Parathyroid adenoma (tissue), 2 donors: ENCODE measurements around the gene SUN1.
"Not testable (repeated sequence)": the region's sequence is repeated elsewhere in the genome, so short reads cannot be mapped to it uniquely, and the experiment has no call there.

Source experiments
- H2AFZ ChIP-seq: fragments of 300-600 bp; sonication (generic); one replicate; pipeline ENCODE4 v1.7.0; 2017; ENCODE audit warnings: antibody characterized with exemption, mild to moderate bottlenecking
- H3K27ac ChIP-seq: fragments of 300-600 bp; sonication (generic); one replicate; pipeline ENCODE4 v1.7.0; 2017
- H3K27me3 ChIP-seq: fragments of 300-600 bp; sonication (generic); one replicate; pipeline ENCODE4 v1.7.0; 2017; ENCODE audit warnings: low read length; ENCODE audit not compliant: control insufficient read depth, insufficient read depth
- H3K36me3 ChIP-seq: fragments of 300-600 bp; sonication (generic); one replicate; pipeline ENCODE4 v1.7.0; 2017; ENCODE audit warnings: low read length; ENCODE audit not compliant: control insufficient read depth, insufficient read depth
- H3K4me1 ChIP-seq: fragments of 300-600 bp; sonication (generic); one replicate; pipeline ENCODE4 v1.7.0; 2017; ENCODE audit warnings: control low read depth
- H3K4me2 ChIP-seq: fragments of 300-600 bp; sonication (generic); one replicate; pipeline ENCODE4 v1.7.0; 2017; ENCODE audit warnings: low read length
- H3K4me3 ChIP-seq: fragments of 300-600 bp; sonication (generic); one replicate; pipeline ENCODE4 v1.7.0; 2017; ENCODE audit warnings: low read depth, low read length
- H3K79me2 ChIP-seq: fragments of 300-600 bp; sonication (generic); one replicate; pipeline ENCODE4 v1.7.0; 2017; ENCODE audit warnings: control low read depth
- H3K9ac ChIP-seq: fragments of 300-600 bp; sonication (generic); one replicate; pipeline ENCODE4 v1.7.0; 2017; ENCODE audit warnings: mild to moderate bottlenecking
- H3K9me3 ChIP-seq: fragments of 300-600 bp; sonication (generic); one replicate; pipeline ENCODE4 v1.7.0; 2017; ENCODE audit warnings: low read length; ENCODE audit not compliant: control insufficient read depth
- TF ChIP-seq, protein P1 (sequence below): fragments of 300-600 bp; sonication (generic); IDR thresholded peaks from one replicate; pipeline ENCODE4 v1.7.0; 2017; ENCODE audit warnings: antibody characterized with exemption, mild to moderate bottlenecking
- donor health status: primary hyperparathyroidism.

SUN1 gene

DNA sequence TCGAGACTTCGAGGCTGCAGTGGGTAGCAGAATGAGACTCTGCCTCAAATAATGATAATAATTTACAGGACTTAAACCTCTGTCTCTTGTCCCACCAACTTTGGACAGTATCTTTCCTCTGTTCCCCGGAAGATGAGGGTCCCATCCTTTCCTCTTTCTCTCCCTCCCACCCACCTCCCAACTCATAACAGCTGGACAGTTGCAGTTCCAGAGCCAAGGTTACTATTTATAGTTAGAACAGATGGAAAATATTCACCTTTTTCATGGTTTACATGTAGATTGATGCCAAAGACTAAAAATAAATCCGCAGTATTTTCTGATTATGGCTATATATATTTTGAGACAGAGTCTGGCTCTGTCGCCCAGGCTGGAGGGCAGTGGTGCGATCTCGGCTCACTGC lies 31.6 kb upstream of the SUN1 start:
- no peak overlapping the region for H3K9ac ChIP-seq
- no peak overlapping the region for H2AFZ ChIP-seq
- no peaks in the 10 kb centered on the region for H3K27me3 ChIP-seq
- no peak overlapping the region for H3K4me3 ChIP-seq
- TF ChIP-seq, protein P1, sequence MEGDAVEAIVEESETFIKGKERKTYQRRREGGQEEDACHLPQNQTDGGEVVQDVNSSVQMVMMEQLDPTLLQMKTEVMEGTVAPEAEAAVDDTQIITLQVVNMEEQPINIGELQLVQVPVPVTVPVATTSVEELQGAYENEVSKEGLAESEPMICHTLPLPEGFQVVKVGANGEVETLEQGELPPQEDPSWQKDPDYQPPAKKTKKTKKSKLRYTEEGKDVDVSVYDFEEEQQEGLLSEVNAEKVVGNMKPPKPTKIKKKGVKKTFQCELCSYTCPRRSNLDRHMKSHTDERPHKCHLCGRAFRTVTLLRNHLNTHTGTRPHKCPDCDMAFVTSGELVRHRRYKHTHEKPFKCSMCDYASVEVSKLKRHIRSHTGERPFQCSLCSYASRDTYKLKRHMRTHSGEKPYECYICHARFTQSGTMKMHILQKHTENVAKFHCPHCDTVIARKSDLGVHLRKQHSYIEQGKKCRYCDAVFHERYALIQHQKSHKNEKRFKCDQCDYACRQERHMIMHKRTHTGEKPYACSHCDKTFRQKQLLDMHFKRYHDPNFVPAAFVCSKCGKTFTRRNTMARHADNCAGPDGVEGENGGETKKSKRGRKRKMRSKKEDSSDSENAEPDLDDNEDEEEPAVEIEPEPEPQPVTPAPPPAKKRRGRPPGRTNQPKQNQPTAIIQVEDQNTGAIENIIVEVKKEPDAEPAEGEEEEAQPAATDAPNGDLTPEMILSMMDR, result no peak
- no peak overlapping the region for H3K27ac ChIP-seq
- no peaks in the 10 kb centered on the region for H3K79me2 ChIP-seq
- H3K36me3 ChIP-seq, result no peaks in the 10 kb centered on the region
- no peaks in the 10 kb centered on the region for H3K4me1 ChIP-seq
- H3K4me2 ChIP-seq, result no peak overlapping the region
- no peaks in the 10 kb centered on the region for H3K9me3 ChIP-seq

DNA sequence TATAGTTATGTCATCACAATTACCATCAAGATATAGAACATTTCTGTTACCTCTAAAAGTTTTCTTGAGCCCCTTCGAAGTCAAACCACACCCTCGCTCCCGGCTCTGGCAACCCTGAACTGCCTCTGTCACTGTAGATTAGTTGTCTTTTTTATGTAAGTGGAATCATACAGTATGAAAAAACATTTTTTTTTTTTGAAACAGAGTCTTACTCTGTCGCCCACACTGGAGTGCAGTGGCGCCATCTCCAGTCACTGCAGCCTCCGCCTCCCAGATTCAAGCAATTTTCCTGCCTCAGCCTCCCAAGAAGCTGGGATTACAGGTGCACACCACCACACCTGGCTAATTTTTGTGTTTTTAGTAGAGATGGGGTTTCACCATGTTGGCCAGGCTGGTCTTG lies 30.9 kb upstream of the SUN1 start:
- H3K79me2 ChIP-seq, H3K27me3 ChIP-seq: not testable (repeated sequence)

DNA sequence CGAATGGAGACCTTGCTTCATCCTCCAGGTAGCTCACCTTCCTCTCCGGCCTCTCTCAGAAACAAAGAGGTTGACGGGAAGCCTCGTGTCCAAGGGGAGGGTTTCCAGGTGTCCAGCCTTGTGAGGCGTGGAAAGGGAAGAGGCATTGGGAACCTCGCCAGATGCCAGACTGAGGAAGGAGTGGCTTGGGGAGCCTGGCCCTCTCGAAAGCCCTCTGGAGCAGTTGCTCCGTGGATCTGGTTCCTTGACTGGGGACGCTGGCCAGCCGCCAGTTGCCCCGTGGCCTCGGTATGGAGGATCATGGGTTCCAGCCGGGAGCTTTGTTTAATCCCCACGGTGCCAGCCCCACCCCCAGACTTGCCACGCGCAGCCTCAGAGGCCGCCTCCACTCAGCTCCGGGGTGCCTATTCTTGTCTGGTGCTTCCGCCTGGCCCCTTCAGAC lies 30.3 kb upstream of the SUN1 start:
- TF ChIP-seq, protein P1, result no peak
- Histone ChIP-seq H3K27ac (no peak overlapping the region), H2AFZ (peak overlapping the region; percentile 35), H3K9me3 (no peaks in the 10 kb centered on the region), H3K36me3 (no peaks in the 10 kb centered on the region), H3K9ac (no peak overlapping the region), H3K79me2 (no peaks in the 10 kb centered on the region), H3K4me2 (no peak overlapping the region), H3K4me3 (no peak overlapping the region), H3K27me3 (no peaks in the 10 kb centered on the region), H3K4me1 (no peaks in the 10 kb centered on the region)

More for the DNA sequence above, 30.9 kb upstream of the SUN1 start:
- H3K27ac ChIP-seq, H3K4me2 ChIP-seq, H2AFZ ChIP-seq, H3K36me3 ChIP-seq, H3K4me1 ChIP-seq, H3K9me3 ChIP-seq, H3K4me3 ChIP-seq, H3K9ac ChIP-seq: not testable (repeated sequence)

DNA sequence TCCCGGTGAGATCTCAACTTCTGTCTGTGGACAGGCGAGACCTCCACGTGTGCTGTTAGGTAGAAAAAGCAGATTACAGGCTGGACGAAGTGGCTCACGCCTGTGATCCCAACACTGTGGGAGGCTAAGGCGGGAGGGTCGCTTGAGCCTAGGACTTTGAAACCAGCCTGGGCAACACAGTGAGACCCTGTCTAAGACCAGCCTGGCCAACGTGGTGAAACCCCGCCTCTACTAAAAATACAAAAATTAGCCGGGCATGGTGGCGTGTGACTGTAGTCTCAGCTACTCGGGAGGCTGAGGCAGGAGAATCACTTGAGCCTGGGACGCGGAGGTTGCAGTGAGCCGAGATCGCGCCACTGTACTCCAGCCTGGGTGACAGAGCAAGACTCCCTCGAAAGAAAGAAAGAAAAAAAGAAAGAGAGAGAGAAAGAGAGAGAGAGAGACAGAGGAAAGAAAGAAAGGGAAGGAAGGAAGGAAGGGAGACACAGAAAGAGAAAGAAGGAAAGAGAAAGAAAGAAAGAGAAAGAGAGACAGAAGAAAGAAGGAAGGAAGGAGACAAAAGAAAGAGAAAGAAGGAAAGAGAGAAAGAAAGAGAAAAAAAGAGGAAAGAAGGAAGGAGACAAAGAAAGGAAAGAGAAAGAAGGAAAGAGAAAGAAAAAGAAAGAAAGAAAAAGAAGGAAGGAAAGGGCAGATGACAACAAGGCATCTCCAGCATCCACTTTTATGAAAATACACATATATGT lies 29.6 kb upstream of the SUN1 start:
- TF ChIP-seq, protein P1, result no peak
- no peaks in the 10 kb centered on the region for H3K27me3 ChIP-seq
- no peak overlapping the region for H3K4me3 ChIP-seq
- H3K79me2 ChIP-seq, result no peaks in the 10 kb centered on the region
- no peaks in the 10 kb centered on the region for H3K4me1 ChIP-seq
- H3K9me3 ChIP-seq, result no peaks in the 10 kb centered on the region
- peak overlapping the region; percentile 31 for H3K4me2 ChIP-seq
- no peak overlapping the region for H3K27ac ChIP-seq
- H2AFZ ChIP-seq, result no peak overlapping the region
- no peak overlapping the region for H3K9ac ChIP-seq
- no peaks in the 10 kb centered on the region for H3K36me3 ChIP-seq

DNA sequence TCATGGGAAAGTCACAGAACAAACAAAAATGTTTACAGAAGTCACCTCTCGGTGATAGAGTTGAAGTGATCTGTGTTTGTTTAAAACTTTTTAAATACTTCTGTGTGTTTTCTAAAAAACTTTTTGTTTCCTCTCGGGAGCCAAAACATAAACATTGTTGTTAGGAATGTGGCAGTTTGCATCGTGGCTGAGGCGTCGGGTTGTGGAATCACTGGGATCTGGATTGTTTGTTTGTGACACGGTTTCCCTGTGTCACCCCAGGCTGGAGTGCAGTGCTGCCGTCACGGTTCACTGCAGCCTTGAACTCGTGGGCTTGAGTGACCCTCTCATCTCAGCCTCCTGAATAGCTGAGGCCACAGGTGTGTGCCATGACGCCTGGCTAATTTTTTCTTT lies 29.0 kb upstream of the SUN1 start:
- Histone ChIP-seq H3K9ac (no peak overlapping the region), H3K36me3 (no peaks in the 10 kb centered on the region), H3K4me3 (no peak overlapping the region), H3K4me1 (no peaks in the 10 kb centered on the region), H2AFZ (no peak overlapping the region), H3K4me2 (peak overlapping the region; percentile 31), H3K79me2 (no peaks in the 10 kb centered on the region), H3K27ac (no peak overlapping the region), H3K27me3 (no peaks in the 10 kb centered on the region), H3K9me3 (no peaks in the 10 kb centered on the region)
- TF ChIP-seq, protein P1, result no peak

DNA sequence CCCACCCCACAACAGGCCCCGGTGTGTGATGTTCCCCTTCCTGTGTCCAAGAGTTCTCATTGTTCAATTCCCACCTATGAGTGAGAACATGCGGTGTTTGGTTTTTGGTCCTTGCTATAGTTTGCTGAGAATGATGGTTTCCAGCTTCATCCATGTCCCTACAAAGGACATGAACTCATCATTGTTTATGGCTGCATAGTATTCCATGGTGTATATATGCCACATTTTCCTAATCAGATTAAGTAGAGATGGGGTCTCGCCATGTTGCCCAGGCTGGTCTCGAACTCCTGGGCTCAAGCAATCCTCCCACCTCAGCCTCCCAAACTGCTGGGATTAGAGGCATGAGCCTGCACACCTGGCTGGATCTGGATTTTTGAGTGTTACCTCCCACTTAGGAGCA lies 28.5 kb upstream of the SUN1 start:
- not testable (repeated sequence) for H3K9ac ChIP-seq, H3K9me3 ChIP-seq, H2AFZ ChIP-seq, H3K79me2 ChIP-seq, H3K27me3 ChIP-seq, H3K27ac ChIP-seq, H3K36me3 ChIP-seq, H3K4me3 ChIP-seq, H3K4me2 ChIP-seq, H3K4me1 ChIP-seq
